ENCODE measurements around the gene WWOX. TPM values are rescaled to one million over a fixed set of nuclear protein-coding genes. Genes with fewer than 3 reads are reported as not detected.

The WWOX gene
- total and polyA plus RNA-seq, 2 donors (not counting 3 experiments of a cell fraction or from before 2014, with no cell fraction given): 6.2 to 12.5 TPM

DNA sequence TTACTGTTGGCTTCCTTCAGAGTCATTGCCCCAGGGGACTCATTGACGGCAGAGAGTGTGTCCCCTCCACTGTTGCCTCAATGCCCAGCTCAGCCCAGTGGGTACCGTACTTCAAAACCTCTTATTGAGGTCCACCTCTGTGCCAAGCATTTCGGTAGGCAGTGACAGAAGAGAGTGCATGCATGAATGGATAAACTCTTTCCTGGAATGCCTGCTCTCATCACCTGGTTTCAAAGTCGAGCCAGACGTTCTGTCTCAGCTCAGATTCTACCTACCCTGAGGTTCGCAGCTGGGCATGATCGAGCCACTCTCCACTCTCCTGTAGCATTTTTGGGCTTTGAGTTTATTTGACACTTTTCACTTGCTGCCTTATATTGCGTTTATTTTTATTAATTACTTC lies 854.1 kb downstream of the WWOX start:
- Histone ChIP-seq H3K36me3 (ENCODE audit: control insufficient read depth in 2 of 2, extremely low read depth in 1 of 2, insufficient read depth in 2 of 2, low read length in 2 of 2) (no peaks in the 10 kb centered on the region), H2AFZ (ENCODE audit: low read depth, low read length) (no peak overlapping the region), H3K9me1 (replicated peaks; ENCODE audit: control insufficient read depth, extremely low read depth, insufficient read depth, low read length) (no peaks in the 10 kb centered on the region), H4K20me1 (replicated peaks; ENCODE audit: control insufficient read depth, extremely low read depth, insufficient read depth, low read length) (no peaks in the 10 kb centered on the region), H3K4me1 (ENCODE audit: control insufficient read depth, extremely low read depth, insufficient read depth, low read length) (no peaks in the 10 kb centered on the region), H3K27me3 (ENCODE audit: control insufficient read depth in 2 of 2, insufficient read depth in 2 of 2, low read length in 2 of 2) (no peaks in the 10 kb centered on the region), H3K4me2 (ENCODE audit: insufficient read depth, low read length) (no peak overlapping the region), H3K79me2 (ENCODE audit: control insufficient read depth, insufficient read depth, low read length) (no peaks in the 10 kb centered on the region), H3K9ac (replicated peaks; ENCODE audit: extremely low read depth, insufficient read depth, low read length) (no peak overlapping the region), H3K4me3 (replicated peaks in 1 of 3; ENCODE audit: insufficient read depth in 1 of 3, low read depth in 1 of 3, low read length in 3 of 3) (no peak overlapping the region), H3K27ac (ENCODE audit: insufficient read depth, low read depth, low read length) (no peak overlapping the region), H3K9me3 (replicated peaks; ENCODE audit: control insufficient read depth, insufficient read depth, low read length) (peaks cover 5% of the 10 kb centered on the region)
- TF ChIP-seq FOS (IDR thresholded peaks at IDR 0.05; ENCODE audit: borderline replicate concordance, insufficient read depth, low read length): no peak
- TF ChIP-seq GATA2 (IDR thresholded peaks at IDR 0.05; ENCODE audit: insufficient read depth, insufficient read length, low read depth, low read length): no peak
- TF ChIP-seq JUN (IDR thresholded peaks at IDR 0.05; ENCODE audit: borderline replicate concordance, insufficient read depth, insufficient read length, low read depth): no peak
- TF ChIP-seq EZH2 (IDR thresholded peaks at IDR 0.05; ENCODE audit: borderline replicate concordance, low read depth, low read length, severe bottlenecking): no peak
- no peak for TF ChIP-seq POLR2A (IDR thresholded peaks at IDR 0.05; ENCODE audit: low read depth, low read length)
- no peak for TF ChIP-seq POLR2AphosphoS5 (IDR thresholded peaks at IDR 0.05; ENCODE audit: insufficient read depth, low read depth, low read length)
- TF ChIP-seq, protein P1, sequence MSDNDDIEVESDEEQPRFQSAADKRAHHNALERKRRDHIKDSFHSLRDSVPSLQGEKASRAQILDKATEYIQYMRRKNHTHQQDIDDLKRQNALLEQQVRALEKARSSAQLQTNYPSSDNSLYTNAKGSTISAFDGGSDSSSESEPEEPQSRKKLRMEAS (IDR thresholded peaks at IDR 0.05; ENCODE audit: insufficient read depth, insufficient read length): no peak
- no peak for TF ChIP-seq MYC (IDR thresholded peaks at IDR 0.05; ENCODE audit: low read depth, low read length)
- TF ChIP-seq, protein P2, sequence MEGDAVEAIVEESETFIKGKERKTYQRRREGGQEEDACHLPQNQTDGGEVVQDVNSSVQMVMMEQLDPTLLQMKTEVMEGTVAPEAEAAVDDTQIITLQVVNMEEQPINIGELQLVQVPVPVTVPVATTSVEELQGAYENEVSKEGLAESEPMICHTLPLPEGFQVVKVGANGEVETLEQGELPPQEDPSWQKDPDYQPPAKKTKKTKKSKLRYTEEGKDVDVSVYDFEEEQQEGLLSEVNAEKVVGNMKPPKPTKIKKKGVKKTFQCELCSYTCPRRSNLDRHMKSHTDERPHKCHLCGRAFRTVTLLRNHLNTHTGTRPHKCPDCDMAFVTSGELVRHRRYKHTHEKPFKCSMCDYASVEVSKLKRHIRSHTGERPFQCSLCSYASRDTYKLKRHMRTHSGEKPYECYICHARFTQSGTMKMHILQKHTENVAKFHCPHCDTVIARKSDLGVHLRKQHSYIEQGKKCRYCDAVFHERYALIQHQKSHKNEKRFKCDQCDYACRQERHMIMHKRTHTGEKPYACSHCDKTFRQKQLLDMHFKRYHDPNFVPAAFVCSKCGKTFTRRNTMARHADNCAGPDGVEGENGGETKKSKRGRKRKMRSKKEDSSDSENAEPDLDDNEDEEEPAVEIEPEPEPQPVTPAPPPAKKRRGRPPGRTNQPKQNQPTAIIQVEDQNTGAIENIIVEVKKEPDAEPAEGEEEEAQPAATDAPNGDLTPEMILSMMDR (IDR thresholded peaks at IDR 0.05; ENCODE audit: extremely low read depth in 1 of 2, insufficient read depth in 1 of 2, low read depth in 1 of 2, low read length in 2 of 2): no peak
- intact Hi-C loops (cut with micrococcal nuclease) (no loop called here), dilution Hi-C loops (cut with MboI; ENCODE audit: extremely low pct_ligation_motif_present, low sequenced_read_pairs) (no loop called here)
- no peak for FAIRE-seq
- no TSS peak for BruUV-seq (replicated peaks)
- CTCF ChIA-PET: no interaction called here
- POLR2A ChIA-PET: no interaction called here
- no peak for DNase-seq (ENCODE audit: low read depth, low spot score)
